Spleen (tissue), 11 donors: Measurements from ENCODE around the gene PTGES2. TPM values are rescaled to one million over a fixed set of nuclear protein-coding genes. Genes with fewer than 3 reads are reported as not detected.
"Not testable (repeated sequence)": the region's sequence is repeated elsewhere in the genome, so short reads cannot be mapped to it uniquely, and the experiment has no call there.

ENCODE experiments used
- DNase-seq: peaks from one replicate; pipeline ENCODE4 v3.0.0-alpha.2; 2020
- H3K27ac ChIP-seq, 8 donors: fragments of 200-600 bp; sonication (generic) in 7 of 8; 1 replicate in 4 of 8; 2 replicates in 4 of 8; pipeline versions ENCODE4 v1.5.0 to v1.8.0; 2016 to 2021; ENCODE audit warnings: inconsistent platforms in 4 of 8, mild to moderate bottlenecking in 4 of 8, moderate library complexity in 1 of 8
- H3K27me3 ChIP-seq, 7 donors: fragments of 200-600 bp; sonication (generic) in 6 of 7; replicated peaks in 1 of 7; 1 replicate in 4 of 7; 2 replicates in 3 of 7; pipeline versions ENCODE4 v1.5.0 to v1.8.0; 2016 to 2021; ENCODE audit warnings: inconsistent platforms in 3 of 7, mild to moderate bottlenecking in 1 of 7
- H3K36me3 ChIP-seq, 6 donors: fragments of 200-600 bp; sonication (generic) in 5 of 6; 1 replicate in 4 of 6; 2 replicates in 2 of 6; pipeline versions ENCODE4 v1.5.0 to v1.8.0; 2016 to 2021; ENCODE audit warnings: inconsistent platforms in 2 of 6
- H3K4me1 ChIP-seq, 6 donors: fragments of 200-600 bp; sonication (generic) in 5 of 6; 1 replicate in 3 of 6; 2 replicates in 3 of 6; pipeline versions ENCODE4 v1.5.0 to v1.8.0; 2016 to 2021; ENCODE audit warnings: inconsistent platforms in 3 of 6
- H3K4me3 ChIP-seq, 8 donors: fragments of 200-600 bp; sonication (generic) in 7 of 8; 1 replicate in 4 of 8; 2 replicates in 4 of 8; pipeline versions ENCODE4 v1.5.0 to v1.8.0; 2016 to 2021; ENCODE audit warnings: inconsistent platforms in 4 of 8, mild to moderate bottlenecking in 4 of 8, moderate library complexity in 2 of 8
- H3K9me3 ChIP-seq, 8 donors: fragments of 200-600 bp; sonication (generic) in 7 of 8; 1 replicate in 4 of 8; 2 replicates in 4 of 8; pipeline versions ENCODE4 v1.5.0 to v1.8.0; 2016 to 2021; ENCODE audit warnings: inconsistent platforms in 4 of 8
- POLR2A ChIP-seq, 3 donors: fragments of 450-650 bp; IDR thresholded peaks; one replicate each; pipeline ENCODE4 v1.5.1; 2017; ENCODE audit warnings: antibody characterized with exemption in 3 of 3, mild to moderate bottlenecking in 1 of 3
- POLR2AphosphoS5 ChIP-seq, 3 donors: sonication (generic); formaldehyde crosslinking; IDR thresholded peaks; one replicate each; pipeline ENCODE4 v1.5.1; 2017; ENCODE audit warnings: antibody characterized with exemption in 3 of 3
- WGBS, 5 donors: extraction: QIAGEN DNeasy Blood & Tissue Kit in 3 of 5; methylation state at CpG; one replicate each; pipeline versions ENCODE4 v1.1.5 to v1.1.7; 2013 to 2018; 5-methylcytosine and 5-hydroxymethylcytosine counted together
- intact Hi-C: fragments of 100-400 bp; cut with DNase I; formaldehyde crosslinking; loops from one replicate; pipeline ENCODE4 v1.15.0; 2023; ENCODE audit warnings: low total_unique reads
- polyA plus RNA-seq, 3 donors: library from polyadenylated mRNA; stranded (reverse); fragments of 200-250 nt; gene quantifications; one replicate each; pipeline ENCODE4 v1.2.1, GENCODE V29; 2013
- total RNA-seq, 7 donors: library from RNA; depleted of rRNA in 3 of 7; stranded (reverse); fragments of >200 nt in 3 of 7; fragmentation: NEBNext Ultra II Directional in 4 of 7; extraction: Animal tissue kit (Norgen Biotek cat#: 25700) in 4 of 7; gene quantifications; one replicate each; pipeline versions ENCODE4 v1.1.0 to v1.2.1, GENCODE V29; 2016 to 2021
- TF ChIP-seq, protein P1 (sequence below), 11 experiments: fragments of 200-600 bp in 7 of 11; fragments of 450-650 bp in 4 of 11; sonication (generic) in 4 of 11; IDR thresholded peaks in 8 of 11; conservative IDR thresholded peaks in 3 of 11; 1 replicate in 7 of 11; 2 replicates in 4 of 11; pipeline versions ENCODE4 v1.4.0 to v1.8.0; 2016 to 2021; ENCODE audit warnings: antibody characterized with exemption in 11 of 11, inconsistent platforms in 4 of 11, mild to moderate bottlenecking in 1 of 11
- donor health status: healthy with polysubstance abuse.
- donor health status: DM: no; HTN: no; CAD: no; lungs with moderate emphysema.
- donor health status: DM: no; HTN: no; CAD: no.
- donor health status: Bipolar disorder and iron deficiency.
- donor health status: healthy.
- donor health status: DM: no; HTN: no; CAD: no.
- donor health status: DM: yes; HTN: yes; CAD: no.

Gene PTGES2
- total and polyA plus RNA-seq, 10 donors, result 45.2 to 71.2 (median 56.5) TPM

DNA sequence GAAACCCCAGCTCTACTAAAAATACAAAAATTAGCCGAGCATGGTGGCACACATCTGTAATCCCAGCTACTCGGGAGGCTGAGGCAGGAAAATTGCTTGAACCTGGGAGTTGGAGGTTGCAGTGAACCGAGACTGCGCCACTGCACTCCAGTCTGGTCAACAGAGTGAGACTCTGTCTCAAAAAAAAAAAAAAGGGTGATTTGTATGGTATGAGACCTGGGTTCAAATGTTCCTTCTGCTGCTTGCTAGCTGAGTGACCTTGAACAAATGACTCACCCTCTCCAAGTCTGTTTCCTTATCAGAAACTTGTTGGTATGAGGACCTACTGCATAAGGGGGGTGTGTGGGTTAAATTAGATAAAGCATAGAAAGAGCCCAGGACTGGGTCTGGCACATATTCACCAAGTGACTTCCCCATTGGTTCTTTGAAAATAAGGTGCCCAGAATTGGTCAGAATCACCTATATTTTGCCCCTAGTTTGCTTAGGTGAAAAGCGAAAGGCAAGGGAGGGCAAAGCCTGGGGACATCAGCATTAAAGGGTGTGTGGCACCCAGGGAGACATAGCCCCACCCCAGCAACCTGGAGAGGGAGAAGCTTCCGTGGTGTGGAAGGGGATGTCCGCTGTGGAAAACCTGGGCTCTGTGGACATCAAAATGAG, 49.6 kb downstream of the PTGES2 start:
- TF ChIP-seq POLR2AphosphoS5 (IDR thresholded peaks at IDR 0.05) (no peak), POLR2A (IDR thresholded peaks at IDR 0.05) (no peak)
- TF ChIP-seq, protein P1, sequence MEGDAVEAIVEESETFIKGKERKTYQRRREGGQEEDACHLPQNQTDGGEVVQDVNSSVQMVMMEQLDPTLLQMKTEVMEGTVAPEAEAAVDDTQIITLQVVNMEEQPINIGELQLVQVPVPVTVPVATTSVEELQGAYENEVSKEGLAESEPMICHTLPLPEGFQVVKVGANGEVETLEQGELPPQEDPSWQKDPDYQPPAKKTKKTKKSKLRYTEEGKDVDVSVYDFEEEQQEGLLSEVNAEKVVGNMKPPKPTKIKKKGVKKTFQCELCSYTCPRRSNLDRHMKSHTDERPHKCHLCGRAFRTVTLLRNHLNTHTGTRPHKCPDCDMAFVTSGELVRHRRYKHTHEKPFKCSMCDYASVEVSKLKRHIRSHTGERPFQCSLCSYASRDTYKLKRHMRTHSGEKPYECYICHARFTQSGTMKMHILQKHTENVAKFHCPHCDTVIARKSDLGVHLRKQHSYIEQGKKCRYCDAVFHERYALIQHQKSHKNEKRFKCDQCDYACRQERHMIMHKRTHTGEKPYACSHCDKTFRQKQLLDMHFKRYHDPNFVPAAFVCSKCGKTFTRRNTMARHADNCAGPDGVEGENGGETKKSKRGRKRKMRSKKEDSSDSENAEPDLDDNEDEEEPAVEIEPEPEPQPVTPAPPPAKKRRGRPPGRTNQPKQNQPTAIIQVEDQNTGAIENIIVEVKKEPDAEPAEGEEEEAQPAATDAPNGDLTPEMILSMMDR (IDR thresholded peaks at IDR 0.05 in 8 of 11, conservative IDR thresholded peaks at IDR 0.05 in 3 of 11), result no peak
- no peaks in the 10 kb centered on the region for H3K9me3 ChIP-seq
- peaks cover 0 to 18% (median 0%) of the 10 kb centered on the region in 6 donors for H3K36me3 ChIP-seq
- no peak for DNase-seq
- WGBS, 5 donors, result 82 to 94% (median 91%) methylated on average over 7 of the region's 7 CpGs
- intact Hi-C loops, result no loop called here
- H3K27me3 ChIP-seq, result no peaks in the 10 kb centered on the region
- peaks cover 41 to 97% (median 70%) of the 10 kb centered on the region in 6 donors for H3K4me1 ChIP-seq
- peak overlapping the region in 5 of 8 donors; percentile 25 to 57 (median 46) for H3K27ac ChIP-seq
- no peak overlapping the region for H3K4me3 ChIP-seq

- no peaks in the 10 kb centered on the region for H3K9me3 ChIP-seq
- intact Hi-C loops, result no loop called here
- H3K4me3 ChIP-seq, result peak overlapping the region in 2 of 8 donors; percentile 7 to 96
- no peak for DNase-seq
- H3K27me3 ChIP-seq, result no peaks in the 10 kb centered on the region
- TF ChIP-seq, protein P1 (IDR thresholded peaks at IDR 0.05 in 8 of 11, conservative IDR thresholded peaks at IDR 0.05 in 3 of 11), result no peak
- TF ChIP-seq POLR2A (IDR thresholded peaks at IDR 0.05), result no peak
- no peak for TF ChIP-seq POLR2AphosphoS5 (IDR thresholded peaks at IDR 0.05)
- H3K27ac ChIP-seq, result peak overlapping the region; percentile 74 to 99 (median 91)
- WGBS, 5 donors, result 71 to 80% (median 77%) methylated on average over 7 of the region's 7 CpGs
- peaks cover 0 to 10% (median 0%) of the 10 kb centered on the region in 6 donors for H3K36me3 ChIP-seq
- H3K4me1 ChIP-seq, result peaks cover 53 to 98% (median 79%) of the 10 kb centered on the region in 6 donors
These were observed 54.2 kb downstream of the PTGES2 start for GRCh38 chr9:128073253-128073886.

DNA sequence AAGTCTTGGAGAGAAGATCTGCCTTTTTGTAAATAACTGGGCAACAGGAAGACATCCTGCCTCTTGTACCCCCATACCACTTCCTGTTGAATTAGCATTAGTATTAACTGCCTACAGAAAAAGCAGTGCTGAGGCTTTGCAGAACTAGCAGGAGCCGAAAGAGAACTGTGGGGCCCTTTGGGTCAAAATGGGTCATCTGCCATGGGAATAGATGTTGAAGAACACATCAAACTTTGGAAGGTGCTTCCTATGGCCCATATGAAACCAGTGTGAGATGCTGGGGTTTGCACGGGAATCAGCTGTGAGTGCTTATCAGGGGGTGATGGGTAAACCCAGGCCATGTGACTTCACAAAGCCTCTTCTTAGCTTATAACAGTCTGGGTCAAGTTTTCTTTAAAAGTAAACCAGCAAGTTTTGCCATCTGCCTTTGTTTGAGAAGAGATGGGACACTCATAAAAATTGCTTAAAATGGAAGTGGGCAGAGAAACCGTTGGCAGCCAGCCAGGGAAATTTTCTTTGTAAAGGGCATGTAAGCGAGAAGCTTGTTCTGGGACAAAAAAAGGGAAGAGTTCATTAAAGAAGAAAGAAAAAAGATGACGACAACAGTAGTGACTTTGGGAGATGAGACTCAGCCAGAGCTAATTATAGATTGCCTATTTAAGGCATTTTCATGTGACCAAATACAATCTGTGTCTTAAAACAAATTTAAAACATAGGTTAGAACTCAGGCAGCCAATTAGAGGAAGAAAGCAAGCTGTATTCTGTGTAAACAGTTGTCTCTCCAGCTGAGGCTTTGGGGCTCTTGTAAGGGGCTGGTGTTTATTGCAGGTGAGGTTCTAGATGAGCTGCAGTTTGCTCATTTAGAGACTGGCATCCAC, 55.1 kb downstream of the PTGES2 start:
- H3K36me3 ChIP-seq, result peaks cover 0 to 9% (median 0%) of the 10 kb centered on the region in 6 donors
- WGBS, 5 donors, result 2 to 6% (median 2%) methylated on average over 5 of the region's 5 CpGs
- DNase-seq, result no peak
- H3K27ac ChIP-seq, result peak overlapping the region; percentile 74 to 99 (median 91)
- peaks cover 48 to 91% (median 70%) of the 10 kb centered on the region in 6 donors for H3K4me1 ChIP-seq
- TF ChIP-seq POLR2AphosphoS5 (IDR thresholded peaks at IDR 0.05), result peak in 1 of 3 donors; percentile 46
- no peak for TF ChIP-seq POLR2A (IDR thresholded peaks at IDR 0.05)
- intact Hi-C loops, result no loop called here
- no peaks in the 10 kb centered on the region for H3K27me3 ChIP-seq
- peak overlapping the region in 5 of 8 donors; percentile 7 to 96 (median 15) for H3K4me3 ChIP-seq
- H3K9me3 ChIP-seq, result no peaks in the 10 kb centered on the region

DNA sequence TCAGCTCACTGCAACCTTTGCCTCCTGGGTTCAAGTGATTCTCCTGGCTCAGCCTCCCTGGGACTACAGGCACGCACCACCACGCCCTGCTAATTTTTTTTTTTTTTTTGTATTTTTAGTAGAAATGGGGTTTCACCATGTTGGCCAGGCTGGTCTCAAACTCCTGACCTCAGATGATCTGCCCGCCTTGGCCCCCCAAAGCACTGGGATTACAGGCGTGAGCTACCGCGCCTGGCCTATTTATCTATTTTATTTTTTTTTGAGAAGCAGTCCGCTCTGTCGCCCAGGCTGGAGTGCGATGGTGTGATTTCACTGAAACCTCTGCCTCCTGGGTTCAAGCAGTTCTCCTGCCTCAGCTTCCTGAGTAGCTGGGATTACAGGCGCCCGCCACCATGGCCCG, 56.1 kb downstream of the PTGES2 start:
- H3K9me3 ChIP-seq, intact Hi-C loops, DNase-seq, H3K36me3 ChIP-seq, H3K27me3 ChIP-seq: not testable (repeated sequence)
- 75 to 88% (median 78%) methylated on average over 12 of the region's 12 CpGs for WGBS, 5 donors
- Histone ChIP-seq H3K4me1 (peaks cover 52 to 88% (median 74%) of the 10 kb centered on the region in 6 donors), H3K4me3 (peak overlapping the region in 2 of 8 donors; percentile 7 to 96), H3K27ac (peak overlapping the region; percentile 74 to 99 (median 91))
